Skeletal muscle tissue (tissue), 4 donors: ENCODE measurements around the gene ZFPL1. TPM values are rescaled to one million over a fixed set of nuclear protein-coding genes. Genes with fewer than 3 reads are reported as not detected.
"Not testable (repeated sequence)": the region's sequence is repeated elsewhere in the genome, so short reads cannot be mapped to it uniquely, and the experiment has no call there.

Source experiments
- H3K27ac ChIP-seq: one replicate; pipeline ENCODE4 v1.7.0; 2013; ENCODE audit warnings: mild to moderate bottlenecking, low read depth, low read length, inconsistent platforms
- H3K27me3 ChIP-seq, 3 donors: one replicate each; pipeline ENCODE4 v1.7.0; 2013; ENCODE audit warnings: low read length in 3 of 3; ENCODE audit not compliant: control insufficient read depth in 3 of 3, insufficient read depth in 3 of 3
- H3K36me3 ChIP-seq, 3 donors: one replicate each; pipeline ENCODE4 v1.7.0; 2013; ENCODE audit warnings: low read length in 3 of 3; ENCODE audit not compliant: control insufficient read depth in 3 of 3, insufficient read depth in 3 of 3
- H3K4me1 ChIP-seq, 3 donors: one replicate each; pipeline ENCODE4 v1.7.0; 2013; ENCODE audit warnings: low read length in 3 of 3, mild to moderate bottlenecking in 3 of 3; ENCODE audit not compliant: control insufficient read depth in 3 of 3, insufficient read depth in 3 of 3
- H3K4me3 ChIP-seq, 3 donors: one replicate each; pipeline ENCODE4 v1.7.0; 2013; ENCODE audit warnings: low read length in 3 of 3
- H3K9ac ChIP-seq, 3 donors: one replicate each; pipeline ENCODE4 v1.7.0; 2013; ENCODE audit warnings: low read length in 3 of 3, mild to moderate bottlenecking in 3 of 3, moderate library complexity in 2 of 3, low read depth in 1 of 3
- H3K9me3 ChIP-seq, 3 donors: one replicate each; pipeline ENCODE4 v1.7.0; 2013; ENCODE audit warnings: low read length in 3 of 3; ENCODE audit not compliant: control insufficient read depth in 3 of 3
- total RNA-seq: library from RNA; depleted of rRNA; stranded (reverse); fragments of >200 nt; gene quantifications from one replicate; pipeline ENCODE4 v1.2.3, GENCODE V29; 2014
- donor health status: Osteomylitis.

The ZFPL1 gene
- total RNA-seq, 1 donor from 2014 or later: 22.4 TPM

- H3K4me1 ChIP-seq: peaks cover 33 to 69% (median 50%) of the 10 kb centered on the region in 3 donors
- H3K27ac ChIP-seq: peak overlapping the region; percentile 52
- H3K4me3 ChIP-seq: peak overlapping the region in 1 of 3 donors; percentile 9
- no peaks in the 10 kb centered on the region for H3K9me3 ChIP-seq
- H3K27me3 ChIP-seq: no peaks in the 10 kb centered on the region
- peak overlapping the region in 1 of 3 donors; percentile 50 for H3K9ac ChIP-seq
- peaks cover 30 to 35% (median 32%) of the 10 kb centered on the region in 3 donors for H3K36me3 ChIP-seq
These were observed 34.2 kb downstream of the ZFPL1 start for GRCh38 chr11:65118097-65118837.

- H3K4me1 ChIP-seq: peaks cover 33 to 65% (median 44%) of the 10 kb centered on the region in 3 donors
- H3K4me3 ChIP-seq, H3K27ac ChIP-seq, H3K9me3 ChIP-seq, H3K27me3 ChIP-seq: not testable (repeated sequence)
- peaks cover 30 to 35% (median 32%) of the 10 kb centered on the region in 3 donors for H3K36me3 ChIP-seq
- peak overlapping the region in 1 of 3 donors; percentile 25 for H3K9ac ChIP-seq
These were observed 35.1 kb downstream of the ZFPL1 start for GRCh38 chr11:65118891-65119669.

GRCh38 chr11:65119670-65119995, 35.6 kb downstream of the ZFPL1 start:
- Histone ChIP-seq H3K27me3 (no peaks in the 10 kb centered on the region), H3K9ac (no peak overlapping the region), H3K9me3 (no peaks in the 10 kb centered on the region), H3K36me3 (peaks cover 32 to 38% (median 33%) of the 10 kb centered on the region in 3 donors), H3K4me3 (no peak overlapping the region), H3K4me1 (peaks cover 33 to 60% (median 42%) of the 10 kb centered on the region in 3 donors), H3K27ac (no peak overlapping the region)

- Histone ChIP-seq H3K9ac (peak overlapping the region; percentile 95 to 98 (median 97)), H3K4me3 (peak overlapping the region; percentile 1 to 99 (median 88)), H3K27me3 (no peaks in the 10 kb centered on the region), H3K4me1 (peaks cover 31 to 50% (median 34%) of the 10 kb centered on the region in 3 donors), H3K27ac (peak overlapping the region; percentile 91), H3K36me3 (peaks cover 38 to 46% (median 43%) of the 10 kb centered on the region in 3 donors), H3K9me3 (no peaks in the 10 kb centered on the region)
These were observed 36.8 kb downstream of the ZFPL1 start for GRCh38 chr11:65120831-65121230.

GRCh38 chr11:65121447-65121864, 37.4 kb downstream of the ZFPL1 start:
- H3K36me3 ChIP-seq: peaks cover 43 to 48% (median 48%) of the 10 kb centered on the region in 3 donors
- peak overlapping the region; percentile 91 for H3K27ac ChIP-seq
- H3K4me1 ChIP-seq: peaks cover 24 to 44% (median 28%) of the 10 kb centered on the region in 3 donors
- H3K27me3 ChIP-seq: no peaks in the 10 kb centered on the region
- peak overlapping the region; percentile 95 to 98 (median 97) for H3K9ac ChIP-seq
- no peaks in the 10 kb centered on the region for H3K9me3 ChIP-seq
- peak overlapping the region; percentile 88 to 99 (median 99) for H3K4me3 ChIP-seq

- peaks cover 20 to 38% (median 22%) of the 10 kb centered on the region in 3 donors for H3K4me1 ChIP-seq
- H3K27ac ChIP-seq: peak within 1 kb of the TSS; percentile 91
- H3K9ac ChIP-seq: peak within 1 kb of the TSS; percentile 95 to 98 (median 97)
- H3K27me3 ChIP-seq: no peaks in the 10 kb centered on the region
- H3K9me3 ChIP-seq: no peaks in the 10 kb centered on the region
- H3K36me3 ChIP-seq: peaks cover 49 to 54% (median 54%) of the 10 kb centered on the region in 3 donors
- H3K4me3 ChIP-seq: peak within 1 kb of the TSS; percentile 88 to 99 (median 99)
These were observed 38.1 kb downstream of the ZFPL1 start, which contains the start of the genes FAU and MRPL49 for GRCh38 chr11:65121865-65122696. FAU (minus strand) TSS chr11:65122134; CDS start chr11:65121813, 321 bp downstream. MRPL49 (plus strand) TSS chr11:65122321; CDS start chr11:65122347, 26 bp downstream.

GRCh38 chr11:65124480-65125196, 40.6 kb downstream of the ZFPL1 start:
- no peak overlapping the region for H3K4me3 ChIP-seq
- no peaks in the 10 kb centered on the region for H3K27me3 ChIP-seq
- no peak overlapping the region for H3K27ac ChIP-seq
- peaks cover 66 to 67% (median 66%) of the 10 kb centered on the region in 3 donors for H3K36me3 ChIP-seq
- peaks cover 16 to 27% (median 19%) of the 10 kb centered on the region in 3 donors for H3K4me1 ChIP-seq
- H3K9ac ChIP-seq: no peak overlapping the region
- no peaks in the 10 kb centered on the region for H3K9me3 ChIP-seq

GRCh38 chr11:65125197-65126056, 41.4 kb downstream of the ZFPL1 start:
- Histone ChIP-seq H3K9ac (no peak overlapping the region), H3K4me3 (no peak overlapping the region), H3K27ac (no peak overlapping the region), H3K4me1 (peaks cover 16 to 31% (median 17%) of the 10 kb centered on the region in 3 donors), H3K27me3 (no peaks in the 10 kb centered on the region), H3K9me3 (no peaks in the 10 kb centered on the region), H3K36me3 (peaks cover 66 to 67% (median 66%) of the 10 kb centered on the region in 3 donors)
